HepG2 (cell line): Measurements from ENCODE around the gene SPATA33. TPM values are rescaled to one million over a fixed set of nuclear protein-coding genes. Genes with fewer than 3 reads are reported as not detected.

Experiments used
- BATF2 ChIP-seq: sonication (generic); formaldehyde crosslinking; IDR thresholded peaks from 2 replicates; pipeline ENCODE4 v1.8.0; 2022; ENCODE audit warnings: mild to moderate bottlenecking, missing genetic modification reagents, moderate library complexity
- CC2D1A ChIP-seq: sonication (generic); formaldehyde crosslinking; IDR thresholded peaks from 2 replicates; pipeline ENCODE4 v1.8.1; 2023; ENCODE audit warnings: mild to moderate bottlenecking, missing genetic modification reagents
- CREB1 ChIP-seq, 2 experiments: fragments of 450-650 bp in 1 of 2; IDR thresholded peaks; 2 replicates each; pipeline ENCODE4 v1.6.1; 2016 to 2017; ENCODE audit warnings: control low read depth in 1 of 2, mild to moderate bottlenecking in 1 of 2, missing compliant biosample characterization in 1 of 2, missing genetic modification characterization in 1 of 2
- DNMT3B ChIP-seq: conservative IDR thresholded peaks from 2 replicates; pipeline ENCODE4 v1.6.1; 2016; ENCODE audit warnings: missing biosample characterization, control low read depth
- FIP1L1 ChIP-seq: fragments of 200-400 bp; formaldehyde crosslinking; IDR thresholded peaks from 2 replicates; pipeline ENCODE4 v1.6.1; 2018; ENCODE audit warnings: low read depth, mild to moderate bottlenecking, low read length, moderate library complexity, borderline replicate concordance; ENCODE audit not compliant: insufficient read depth
- HMGXB3 ChIP-seq: sonication (generic); formaldehyde crosslinking; IDR thresholded peaks from 2 replicates; pipeline ENCODE4 v1.4.0; 2020; ENCODE audit warnings: missing genetic modification reagents, borderline replicate concordance
- KLF9 ChIP-seq: IDR thresholded peaks from 2 replicates; pipeline ENCODE4 v1.6.1; 2016; ENCODE audit warnings: low read depth
- MAFG ChIP-seq: sonication (generic); formaldehyde crosslinking; IDR thresholded peaks from 2 replicates; pipeline ENCODE4 v1.5.1; 2020; ENCODE audit warnings: mild to moderate bottlenecking, missing genetic modification reagents
- RAD21 ChIP-seq: fragments of 450-650 bp; formaldehyde crosslinking; IDR thresholded peaks from 2 replicates; pipeline ENCODE4 v1.5.0; 2020; ENCODE audit warnings: mild to moderate bottlenecking
- RORA ChIP-seq: sonication (generic); formaldehyde crosslinking; IDR thresholded peaks from 2 replicates; pipeline ENCODE4 v1.5.0; 2020; ENCODE audit warnings: mild to moderate bottlenecking, missing genetic modification reagents, moderate library complexity
- SNAPC5 ChIP-seq: sonication (generic); formaldehyde crosslinking; IDR thresholded peaks from 2 replicates; pipeline ENCODE4 v1.8.1; 2023; ENCODE audit warnings: mild to moderate bottlenecking, missing genetic modification reagents, borderline replicate concordance
- TARDBP ChIP-seq: sonication (generic); formaldehyde crosslinking; IDR thresholded peaks from 2 replicates; pipeline ENCODE4 v1.8.0; 2022; ENCODE audit warnings: mild to moderate bottlenecking, missing genetic modification reagents
- U2AF2 ChIP-seq: fragments of 200-400 bp; formaldehyde crosslinking; IDR thresholded peaks from 2 replicates; pipeline ENCODE4 v1.6.1; 2017; ENCODE audit warnings: low read depth, mild to moderate bottlenecking, low read length
- ZFYVE20 ChIP-seq: sonication (generic); formaldehyde crosslinking; IDR thresholded peaks from 2 replicates; pipeline ENCODE4 v1.8.0; 2023; ENCODE audit warnings: low read depth, mild to moderate bottlenecking, moderate library complexity, missing genetic modification reagents, borderline replicate concordance
- ZNF160 ChIP-seq: sonication (generic); formaldehyde crosslinking; IDR thresholded peaks from 2 replicates; pipeline ENCODE4 v1.8.0; 2022; ENCODE audit warnings: mild to moderate bottlenecking, inconsistent platforms, missing genetic modification reagents
- ZNF33A ChIP-seq: sonication (generic); formaldehyde crosslinking; IDR thresholded peaks from 2 replicates; pipeline ENCODE4 v1.5.1; 2020; ENCODE audit warnings: missing genetic modification reagents, mild to moderate bottlenecking, moderate library complexity, borderline replicate concordance
- ZNF577 ChIP-seq: sonication (generic); formaldehyde crosslinking; IDR thresholded peaks from 2 replicates; pipeline ENCODE4 v1.4.0; 2020; ENCODE audit warnings: mild to moderate bottlenecking, low read depth, missing genetic modification reagents, borderline replicate concordance
- ZNF644 ChIP-seq: IDR thresholded peaks from 2 replicates; pipeline ENCODE4 v1.6.1; 2016; ENCODE audit warnings: low read depth
- ZNF670 ChIP-seq: sonication (generic); formaldehyde crosslinking; IDR thresholded peaks from 2 replicates; pipeline ENCODE4 v1.8.0; 2022; ENCODE audit warnings: mild to moderate bottlenecking, missing genetic modification reagents, borderline replicate concordance
- ZNF749 ChIP-seq: sonication (generic); formaldehyde crosslinking; IDR thresholded peaks from 2 replicates; pipeline ENCODE4 v1.8.0; 2022; ENCODE audit warnings: mild to moderate bottlenecking, missing genetic modification reagents, moderate library complexity, borderline replicate concordance
- ZNF768 ChIP-seq: sonication (generic); formaldehyde crosslinking; IDR thresholded peaks from 2 replicates; pipeline ENCODE4 v1.4.0; 2020; ENCODE audit warnings: missing genetic modification reagents
- ZNF781 ChIP-seq: sonication (generic); formaldehyde crosslinking; IDR thresholded peaks from 2 replicates; pipeline ENCODE4 v1.5.1; 2020; ENCODE audit warnings: borderline replicate concordance, mild to moderate bottlenecking, missing genetic modification reagents; ENCODE audit errors: not compliant biosample characterization
- polyA plus RNA-seq, 8 experiments: library from polyadenylated mRNA; depleted of rRNA in 3 of 8; stranded (reverse) in 7 of 8; unstranded in 1 of 8; fragments of >200 nt; fragmentation: Illumina TruSeq in 4 of 8; extraction: Trizol in 4 of 8; gene quantifications; 2 replicates each; pipeline versions ENCODE4 v1.2.1 to v1.2.3, GENCODE V29; 2011 to 2016; ENCODE audit warnings: low read depth in 4 of 8, missing spikeins in 1 of 8, mixed read lengths in 1 of 8; ENCODE audit not compliant: insufficient read depth in 1 of 8
- total RNA-seq, 5 experiments: library from RNA; depleted of rRNA; stranded (reverse); fragments of >200 nt; fragmentation: Illumina TruSeq; extraction: Trizol; gene quantifications; 2 replicates each; pipeline ENCODE4 v1.2.3, GENCODE V29; 2016; ENCODE audit warnings: low read depth in 1 of 5

The SPATA33 gene
- total and polyA plus RNA-seq, 2 of the 13 experiments (the other 11 are each of a cell fraction or from before 2014, with no cell fraction given): 5.7 to 11.0 TPM

GRCh38 chr16:89693931-89694783 lies 36.5 kb downstream of the SPATA33 start (continued):
- TF ChIP-seq HMGXB3 (no peak), ZNF160 (CRISPR knock-in tag) (no peak), RORA (CRISPR knock-in tag) (no peak), ZNF33A (CRISPR knock-in tag) (no peak), ZNF670 (CRISPR knock-in tag) (peak; percentile 33; the same call in 1 of the 2 replicates), FIP1L1 (no peak), KLF9 (CRISPR knock-in tag) (no peak), SNAPC5 (CRISPR knock-in tag) (no peak), ZNF644 (no peak), ZNF577 (no peak), BATF2 (CRISPR knock-in tag) (no peak; the same call in 1 of the 2 replicates), ZNF749 (CRISPR knock-in tag) (no peak), RAD21 (CRISPR knock-in tag) (no peak), CC2D1A (no peak), CREB1 (IDR thresholded peaks at IDR 0.05) (no peak), CREB1 (CRISPR knock-in tag; IDR thresholded peaks at IDR 0.05) (no peak), U2AF2 (no peak), DNMT3B (CRISPR knock-in tag) (no peak), ZNF781 (CRISPR knock-in tag) (no peak), MAFG (no peak), ZFYVE20 (CRISPR knock-in tag) (0 out of 2 replicates have a peak, but pooled peaks have one; percentile 62), TARDBP (CRISPR knock-in tag) (peak; percentile 52; the same call in 1 of the 2 replicates), ZNF768 (no peak)
